Measurements from ENCODE around the gene SAE1. TPM values are rescaled to one million over a fixed set of nuclear protein-coding genes. Genes with fewer than 3 reads are reported as not detected.

SAE1 gene
- total and polyA plus RNA-seq, 2 experiments from 2014 or later: 115 to 236 TPM

DNA sequence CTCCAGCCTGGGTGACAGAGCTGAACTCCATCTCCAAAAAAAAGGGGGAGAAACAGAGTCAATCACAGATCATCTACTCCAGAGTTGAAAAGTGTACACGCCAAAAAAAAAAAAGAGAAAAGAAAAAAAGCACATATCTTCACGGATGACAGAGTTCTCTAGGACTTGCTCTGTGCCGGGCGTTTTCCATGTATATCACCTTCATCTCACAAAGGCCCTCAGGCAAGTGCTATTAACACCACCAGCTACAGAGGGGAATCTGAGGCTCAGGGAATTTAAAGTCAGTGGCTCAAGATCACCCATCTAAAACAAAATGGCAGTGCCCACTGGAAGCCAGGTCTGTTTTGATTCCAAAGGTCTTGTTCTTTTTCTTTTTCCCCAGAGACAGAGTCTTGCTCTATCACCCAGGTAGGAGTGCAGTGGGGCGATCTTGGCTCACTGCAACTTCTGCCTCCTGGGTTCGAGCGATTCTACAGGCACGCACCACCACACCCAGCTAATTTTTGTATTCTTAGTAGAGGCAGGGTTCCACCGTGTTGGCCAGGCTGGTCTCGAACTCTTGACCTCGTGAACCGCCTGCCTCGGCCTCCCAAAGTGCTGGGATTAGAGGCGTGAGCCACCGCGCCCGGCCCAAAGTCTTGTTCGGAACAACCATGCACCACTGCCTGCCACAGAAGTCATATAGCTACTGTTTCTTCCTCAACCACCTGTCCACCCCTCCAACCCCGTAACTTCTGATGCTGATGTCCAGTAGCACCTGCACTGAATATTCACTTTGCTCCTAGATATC lies 42.2 kb downstream of the SAE1 start:
- H3K4me1 Mint-ChIP-seq: peaks cover 9% of the 10 kb centered on the region
- H3K4me1 ChIP-seq (ENCODE audit: insufficient read depth): peaks cover 9% of the 10 kb centered on the region
- H3K79me2 ChIP-seq (replicated peaks; ENCODE audit: insufficient read depth): peaks cover 57% of the 10 kb centered on the region
- ATAC-seq (no peak), DNase-seq (ENCODE audit: low spot score) (no peak)
- TF ChIP-seq, protein P1, sequence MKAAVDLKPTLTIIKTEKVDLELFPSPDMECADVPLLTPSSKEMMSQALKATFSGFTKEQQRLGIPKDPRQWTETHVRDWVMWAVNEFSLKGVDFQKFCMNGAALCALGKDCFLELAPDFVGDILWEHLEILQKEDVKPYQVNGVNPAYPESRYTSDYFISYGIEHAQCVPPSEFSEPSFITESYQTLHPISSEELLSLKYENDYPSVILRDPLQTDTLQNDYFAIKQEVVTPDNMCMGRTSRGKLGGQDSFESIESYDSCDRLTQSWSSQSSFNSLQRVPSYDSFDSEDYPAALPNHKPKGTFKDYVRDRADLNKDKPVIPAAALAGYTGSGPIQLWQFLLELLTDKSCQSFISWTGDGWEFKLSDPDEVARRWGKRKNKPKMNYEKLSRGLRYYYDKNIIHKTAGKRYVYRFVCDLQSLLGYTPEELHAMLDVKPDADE (IDR thresholded peaks at IDR 0.05): no peak
- H3F3A ChIP-seq (replicated peaks; ENCODE audit: low read depth): peaks cover 40% of the 10 kb centered on the region
- no peak overlapping the region for H2AFZ ChIP-seq
- H3K4me3 Mint-ChIP-seq: no peak overlapping the region
- H3K36me3 ChIP-seq (ENCODE audit: insufficient read depth): peaks cover 53% of the 10 kb centered on the region
- no peaks in the 10 kb centered on the region for H3K9me3 Mint-ChIP-seq
- H3K27ac Mint-ChIP-seq: no peak overlapping the region
- H3K27me3 Mint-ChIP-seq (ENCODE audit: insufficient read depth, low read depth, poor library complexity): peaks cover 16% of the 10 kb centered on the region
- H3K4me3 ChIP-seq: no peak overlapping the region
- H3K9me2 ChIP-seq (ENCODE audit: insufficient read depth): no peaks in the 10 kb centered on the region
- H3K36me3 Mint-ChIP-seq (ENCODE audit: low read depth): peaks cover 78% of the 10 kb centered on the region
- H4K20me1 ChIP-seq (replicated peaks; ENCODE audit: insufficient read depth): peaks cover 58% of the 10 kb centered on the region
- 0 out of 2 replicates have a peak overlapping the region, but pooled peaks have one; percentile 19 for H3K27ac ChIP-seq (ENCODE audit: low read depth)
- H3K4me2 ChIP-seq: no peak overlapping the region
- H3K27me3 ChIP-seq (ENCODE audit: insufficient read depth): no peaks in the 10 kb centered on the region

DNA sequence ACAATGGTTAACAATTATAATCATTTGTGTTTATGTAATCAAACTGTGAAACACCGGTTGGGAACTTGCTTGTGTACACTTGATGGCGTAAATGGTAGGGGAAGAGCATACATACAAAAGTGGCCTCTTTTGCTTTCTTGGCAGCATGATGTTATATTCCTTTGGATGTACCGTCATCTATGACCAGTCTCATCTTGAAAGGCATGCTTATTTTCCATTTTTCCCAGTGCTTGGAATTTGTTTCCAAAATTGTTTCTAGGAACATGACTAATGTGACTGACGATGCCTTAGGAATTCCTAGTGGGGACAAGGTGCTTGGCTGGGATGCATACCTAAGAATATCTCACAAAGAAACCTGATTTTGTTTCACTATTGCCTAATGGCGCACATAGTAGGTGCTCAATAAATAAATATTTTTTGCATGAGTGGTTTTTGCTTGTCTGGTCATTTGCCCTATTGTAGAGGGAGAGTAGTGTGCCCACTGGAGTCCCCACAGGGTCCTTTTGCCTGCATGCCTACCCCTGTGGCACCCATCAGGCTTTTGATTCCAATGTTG lies 45.5 kb downstream of the SAE1 start:
- no peak overlapping the region for H2AFZ ChIP-seq
- H3K36me3 ChIP-seq (ENCODE audit: insufficient read depth): peaks cover 50% of the 10 kb centered on the region
- H4K20me1 ChIP-seq (replicated peaks; ENCODE audit: insufficient read depth): peaks cover 64% of the 10 kb centered on the region
- H3K4me2 ChIP-seq: no peak overlapping the region
- no peaks in the 10 kb centered on the region for H3K9me2 ChIP-seq (ENCODE audit: insufficient read depth)
- H3K4me1 Mint-ChIP-seq: peaks cover 9% of the 10 kb centered on the region
- peaks cover 79% of the 10 kb centered on the region for H3K36me3 Mint-ChIP-seq (ENCODE audit: low read depth)
- peaks cover 50% of the 10 kb centered on the region for H3F3A ChIP-seq (replicated peaks; ENCODE audit: low read depth)
- H3K79me2 ChIP-seq (replicated peaks; ENCODE audit: insufficient read depth): peaks cover 66% of the 10 kb centered on the region
- peaks cover 16% of the 10 kb centered on the region for H3K27me3 Mint-ChIP-seq (ENCODE audit: insufficient read depth, low read depth, poor library complexity)
- no peak overlapping the region for H3K4me3 Mint-ChIP-seq
- no peak for DNase-seq (ENCODE audit: low spot score)
- no peaks in the 10 kb centered on the region for H3K9me3 Mint-ChIP-seq
- H3K27me3 ChIP-seq (ENCODE audit: insufficient read depth): no peaks in the 10 kb centered on the region
- H3K4me1 ChIP-seq (ENCODE audit: insufficient read depth): peaks cover 9% of the 10 kb centered on the region
- peak overlapping the region; percentile 1; the same call in 1 of the 2 replicates for H3K27ac Mint-ChIP-seq
- no peak overlapping the region for H3K4me3 ChIP-seq
- H3K27ac ChIP-seq (ENCODE audit: low read depth): peak overlapping the region; percentile 29; the same call in 1 of the 2 replicates
- no peak for ATAC-seq
- TF ChIP-seq NANOG (IDR thresholded peaks at IDR 0.05; ENCODE audit: borderline replicate concordance) (no peak), EZH2phosphoT487 (IDR thresholded peaks at IDR 0.05; ENCODE audit: unreplicated experiment) (no peak), ZNF331 (CRISPR knock-in tag; IDR thresholded peaks at IDR 0.05; ENCODE audit: low read depth) (no peak), ZNF114 (CRISPR knock-in tag; IDR thresholded peaks at IDR 0.05) (no peak), STAT1 (IDR thresholded peaks at IDR 0.05; ENCODE audit: unreplicated experiment) (no peak), JUNB (IDR thresholded peaks at IDR 0.05; ENCODE audit: unreplicated experiment) (no peak), EZH2 (IDR thresholded peaks at IDR 0.05; ENCODE audit: low read depth, unreplicated experiment) (no peak)
- TF ChIP-seq, protein P1 (IDR thresholded peaks at IDR 0.05): no peak
- TF ChIP-seq, protein P2, sequence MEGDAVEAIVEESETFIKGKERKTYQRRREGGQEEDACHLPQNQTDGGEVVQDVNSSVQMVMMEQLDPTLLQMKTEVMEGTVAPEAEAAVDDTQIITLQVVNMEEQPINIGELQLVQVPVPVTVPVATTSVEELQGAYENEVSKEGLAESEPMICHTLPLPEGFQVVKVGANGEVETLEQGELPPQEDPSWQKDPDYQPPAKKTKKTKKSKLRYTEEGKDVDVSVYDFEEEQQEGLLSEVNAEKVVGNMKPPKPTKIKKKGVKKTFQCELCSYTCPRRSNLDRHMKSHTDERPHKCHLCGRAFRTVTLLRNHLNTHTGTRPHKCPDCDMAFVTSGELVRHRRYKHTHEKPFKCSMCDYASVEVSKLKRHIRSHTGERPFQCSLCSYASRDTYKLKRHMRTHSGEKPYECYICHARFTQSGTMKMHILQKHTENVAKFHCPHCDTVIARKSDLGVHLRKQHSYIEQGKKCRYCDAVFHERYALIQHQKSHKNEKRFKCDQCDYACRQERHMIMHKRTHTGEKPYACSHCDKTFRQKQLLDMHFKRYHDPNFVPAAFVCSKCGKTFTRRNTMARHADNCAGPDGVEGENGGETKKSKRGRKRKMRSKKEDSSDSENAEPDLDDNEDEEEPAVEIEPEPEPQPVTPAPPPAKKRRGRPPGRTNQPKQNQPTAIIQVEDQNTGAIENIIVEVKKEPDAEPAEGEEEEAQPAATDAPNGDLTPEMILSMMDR (conservative IDR thresholded peaks at IDR 0.05; ENCODE audit: low read depth in 2 of 2): no peak

All from GM23338 (cell line).